Endometrial microvascular endothelial cells (primary cell): Measurements from ENCODE around the gene ACOXL. TPM values are rescaled to one million over a fixed set of nuclear protein-coding genes. Genes with fewer than 3 reads are reported as not detected.

Experiments used
- in situ Hi-C: cut with HindIII; loops from 2 replicates; pipeline ENCODE4 v1.10.0; 2017; ENCODE audit warnings: low sequenced_read_pairs, low pct_unique_long_range_greater_than_20kb; ENCODE audit errors: inconsistent ontology term
- total RNA-seq: library from RNA; depleted of rRNA; stranded (reverse); fragments of >200 nt; gene quantifications from one replicate; pipeline ENCODE4 v1.2.3, GENCODE V29; 2015; ENCODE audit errors: inconsistent ontology term

The ACOXL gene
- total RNA-seq, 1 donor from 2014 or later = not detected

- in situ Hi-C loops = no loop called here
Measured at GRCh38 chr2:110780461-110780860, 48.1 kb downstream of the ACOXL start.

DNA sequence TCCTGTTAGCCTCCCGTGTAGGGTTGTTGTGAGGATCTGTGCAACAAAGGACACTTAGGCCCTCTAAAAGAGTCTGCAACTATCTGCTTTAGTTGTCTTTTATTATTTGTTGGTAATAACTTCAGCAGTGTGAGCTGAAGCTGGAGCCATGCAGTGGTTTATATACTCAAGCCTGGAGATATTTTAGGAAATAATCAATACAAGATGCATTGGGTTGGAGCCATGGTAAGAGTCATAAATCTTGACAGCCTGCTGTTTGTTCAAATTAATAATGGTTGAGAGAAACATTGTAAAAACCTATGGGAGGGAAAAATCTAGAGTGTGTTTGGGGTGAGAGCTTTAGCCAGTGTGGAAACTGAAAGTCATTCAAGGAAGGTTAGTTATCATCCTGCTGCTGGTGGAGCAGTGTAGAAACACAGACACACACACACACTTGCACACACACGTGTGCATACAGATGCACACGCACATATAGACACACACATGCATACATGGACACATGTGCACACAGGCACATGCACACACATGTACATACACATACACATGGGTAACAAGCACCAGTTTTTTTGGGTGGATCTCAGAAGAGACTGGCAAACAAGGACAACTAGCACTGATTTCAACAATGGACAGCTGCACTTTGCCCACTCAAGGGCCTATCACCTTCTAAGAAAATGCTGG is 51.0 kb downstream of the ACOXL start:
- in situ Hi-C loops = no loop called here

GRCh38 chr2:110784047-110784631 is 51.8 kb downstream of the ACOXL start:
- in situ Hi-C loops = no loop called here

DNA sequence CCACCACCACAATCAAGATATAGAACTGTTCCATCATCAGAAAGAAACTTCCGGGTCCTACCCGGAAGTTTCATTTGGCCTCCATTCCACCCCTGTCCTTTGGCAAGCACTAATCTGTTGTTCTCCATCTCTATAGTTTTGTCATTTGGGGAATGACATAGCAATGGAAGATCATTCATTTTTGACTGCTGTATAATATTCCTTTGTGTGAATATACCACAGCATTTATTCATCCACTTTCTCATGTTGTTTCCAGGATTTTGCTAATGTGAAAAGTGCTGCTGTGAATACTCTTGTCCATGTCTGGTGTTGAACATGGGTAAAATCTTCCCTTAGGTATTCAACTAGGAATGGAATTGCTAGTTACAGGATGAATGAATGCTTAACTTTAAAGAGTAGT is 53.1 kb downstream of the ACOXL start:
- in situ Hi-C loops = no loop called here

GRCh38 chr2:110788976-110789375 is 56.6 kb downstream of the ACOXL start:
- in situ Hi-C loops = no loop called here

GRCh38 chr2:110789706-110790105 is 57.3 kb downstream of the ACOXL start:
- in situ Hi-C loops = no loop called here

- in situ Hi-C loops = no loop called here
Measured at GRCh38 chr2:110790907-110791306, 58.5 kb downstream of the ACOXL start.

- in situ Hi-C loops = no loop called here
Measured at GRCh38 chr2:110791435-110791834, 59.1 kb downstream of the ACOXL start.

GRCh38 chr2:110793034-110793433 is 60.7 kb downstream of the ACOXL start:
- in situ Hi-C loops = no loop called here

- in situ Hi-C loops = no loop called here
Measured at GRCh38 chr2:110794390-110794789, 62.0 kb downstream of the ACOXL start.

DNA sequence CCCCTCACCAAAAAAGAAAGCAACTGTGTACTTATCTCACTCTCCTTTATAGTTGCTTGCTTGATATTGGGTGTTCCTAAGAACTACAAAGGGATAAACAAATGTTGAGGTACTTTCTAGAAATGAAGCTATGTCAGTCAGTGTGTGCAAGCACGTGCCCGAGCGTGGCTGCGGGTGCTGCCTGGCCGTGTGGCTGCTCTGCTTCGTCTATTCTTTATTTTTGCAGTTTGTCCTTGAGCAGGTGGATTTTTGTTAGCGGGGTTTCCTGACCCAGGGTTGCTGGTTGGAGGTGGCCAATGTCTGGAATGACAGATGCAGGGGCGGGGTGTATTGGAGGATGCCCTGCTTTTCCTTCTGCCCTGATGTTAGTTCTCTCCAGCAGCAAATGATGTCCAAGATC is 62.6 kb downstream of the ACOXL start:
- in situ Hi-C loops = no loop called here

- in situ Hi-C loops = no loop called here
Measured at GRCh38 chr2:110796716-110797301, 64.4 kb downstream of the ACOXL start.

DNA sequence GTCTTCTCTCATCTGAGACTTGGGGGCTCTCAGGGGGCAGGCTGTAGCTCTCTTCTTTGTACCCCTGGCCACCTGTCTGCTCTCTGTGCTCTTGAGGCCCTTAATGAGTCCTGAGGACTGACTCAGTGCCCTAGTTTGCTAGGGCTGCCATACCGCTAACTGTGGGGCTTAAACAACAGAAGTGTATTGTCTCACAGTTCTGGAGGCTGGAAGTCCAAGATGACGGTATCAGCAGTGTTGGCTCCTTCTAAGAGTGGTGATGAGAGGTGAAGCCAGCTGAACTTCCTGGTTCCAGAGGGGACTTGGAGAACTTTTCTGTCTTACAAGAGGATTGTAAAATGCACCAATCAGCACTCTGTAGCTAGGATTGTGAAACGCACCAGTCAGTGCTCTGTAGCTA is 67.0 kb downstream of the ACOXL start:
- in situ Hi-C loops = no loop called here

DNA sequence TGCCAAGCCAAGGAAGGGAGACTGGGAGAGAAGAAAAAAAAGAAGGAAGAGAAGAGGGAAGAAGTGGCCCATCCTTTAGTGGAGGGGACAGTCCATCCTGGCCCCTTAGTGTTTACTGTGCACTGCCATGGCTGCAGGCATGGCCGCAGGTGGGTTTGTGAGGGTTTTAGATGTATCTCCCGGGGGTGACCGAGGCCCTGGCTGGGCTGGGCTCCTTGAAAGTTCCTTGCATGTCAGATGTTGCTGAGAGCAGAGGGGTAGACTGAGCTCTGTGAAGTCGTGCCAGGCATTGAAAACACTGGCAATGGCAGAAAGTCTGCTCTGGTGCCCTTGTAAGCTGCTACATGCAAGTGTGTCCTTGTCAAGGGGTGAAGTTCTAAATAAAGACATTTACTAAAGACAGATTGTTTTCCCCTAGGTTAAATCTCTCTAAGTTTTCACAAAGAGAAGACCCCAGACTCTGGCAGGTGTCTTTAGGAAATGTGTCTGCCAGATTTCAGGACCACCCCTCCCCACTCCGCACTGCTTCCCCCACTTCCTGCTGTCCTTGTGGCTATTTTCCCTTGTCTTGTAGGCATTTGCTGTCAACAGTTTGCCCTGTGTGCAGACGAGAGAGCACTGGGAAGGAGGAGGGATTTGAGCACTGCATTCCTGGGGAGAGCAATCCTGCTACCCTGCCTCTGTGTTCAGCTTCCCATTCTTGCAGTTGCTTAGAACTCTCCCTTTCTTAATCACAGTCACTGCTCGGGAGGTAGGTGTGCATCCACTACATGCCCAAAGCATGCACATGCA is 68.4 kb downstream of the ACOXL start:
- in situ Hi-C loops = no loop called here

GRCh38 chr2:110802208-110802932 is 70.0 kb downstream of the ACOXL start:
- in situ Hi-C loops = no loop called here

- in situ Hi-C loops = no loop called here
Measured at GRCh38 chr2:110804433-110804832, 72.1 kb downstream of the ACOXL start.

GRCh38 chr2:110804915-110805314 is 72.5 kb downstream of the ACOXL start:
- in situ Hi-C loops = no loop called here

- in situ Hi-C loops = no loop called here
Measured at GRCh38 chr2:110805894-110806452, 73.6 kb downstream of the ACOXL start.

- in situ Hi-C loops = no loop called here
Measured at GRCh38 chr2:110807522-110807921, 75.1 kb downstream of the ACOXL start.
